ENCODE data around the gene MND1. TPM values are rescaled to one million over a fixed set of nuclear protein-coding genes. Genes with fewer than 3 reads are reported as not detected.

MND1 gene
- total RNA-seq, 1 experiment from 2014 or later, result 33.6 TPM

Small RNA genes within 50 kb of the gene (small RNA-seq; reads per million reads assigned to genes)
- 0 reads per million in 2 experiments for gene RN7SL419P

Other genes with a start within 250 kb of the MND1 start
- gene TRIM2, start 140.2 kb upstream of the MND1 start, total RNA-seq (2014; rRNA removed; shearing (Covaris generic)), result 73.0 and 73.1 TPM in 2 replicates
- 6.6 and 9.7 TPM in 2 replicates for gene TMEM131L, start 121.7 kb downstream of the MND1 start, total RNA-seq (2014; rRNA removed; shearing (Covaris generic))